ENCODE measurements around the gene MGAT4C.

- no peak for TF ChIP-seq CTCF (IDR thresholded peaks at IDR 0.05; ENCODE audit: poor library complexity)
- TF ChIP-seq EZH2phosphoT487 (IDR thresholded peaks at IDR 0.05; ENCODE audit: low read depth, severe bottlenecking, unreplicated experiment), result no peak
- TF ChIP-seq EZH2 (IDR thresholded peaks at IDR 0.05; ENCODE audit: borderline replicate concordance), result no peak
Observed at GRCh38 chr12:86286119-86286518, 29.9 kb upstream of the MGAT4C start.

Data from hepatocyte (in vitro differentiated cells).